ENCODE measurements around the gene ADI1.
"Not testable (repeated sequence)": the region's sequence is repeated elsewhere in the genome, so short reads cannot be mapped to it uniquely, and the experiment has no call there.

Gene ADI1

GRCh38 chr2:3529316-3530025 is 10.1 kb upstream of the ADI1 start:
- no peak for DNase-seq (ENCODE audit: low read depth)

GRCh38 chr2:3527886-3528785 is 8.8 kb upstream of the ADI1 start:
- no peak for DNase-seq (ENCODE audit: low read depth)

- no peak for DNase-seq (ENCODE audit: low read depth)
Observed at GRCh38 chr2:3526871-3527270, 7.5 kb upstream of the ADI1 start.

- no peak for DNase-seq (ENCODE audit: low read depth)
Observed at GRCh38 chr2:3523551-3524041, 4.3 kb upstream of the ADI1 start.

- no peak for DNase-seq (ENCODE audit: low read depth)
Observed at GRCh38 chr2:3522961-3523421, 3.7 kb upstream of the ADI1 start.

- DNase-seq (ENCODE audit: low read depth): no peak
Observed at GRCh38 chr2:3520591-3520990, 1.3 kb upstream of the ADI1 start.

GRCh38 chr2:3518496-3519254 is 656 bp downstream of the ADI1 start:
- DNase-seq (ENCODE audit: low read depth): peak; percentile 91

GRCh38 chr2:3517948-3518495 is 1.3 kb downstream of the ADI1 start:
- DNase-seq (ENCODE audit: low read depth): no peak

GRCh38 chr2:3516831-3517230 is 2.5 kb downstream of the ADI1 start:
- DNase-seq (ENCODE audit: low read depth): no peak

GRCh38 chr2:3515438-3515837 is 3.9 kb downstream of the ADI1 start:
- not testable (repeated sequence) for DNase-seq (ENCODE audit: low read depth)

- no peak for DNase-seq (ENCODE audit: low read depth)
Observed at GRCh38 chr2:3513026-3513810, 6.1 kb downstream of the ADI1 start.

GRCh38 chr2:3512086-3512485 is 7.2 kb downstream of the ADI1 start:
- no peak for DNase-seq (ENCODE audit: low read depth)

- DNase-seq (ENCODE audit: low read depth): no peak
Observed at GRCh38 chr2:3505771-3506170, 13.6 kb downstream of the ADI1 start.

GRCh38 chr2:3504741-3505140 is 14.6 kb downstream of the ADI1 start:
- DNase-seq (ENCODE audit: low read depth): no peak

GRCh38 chr2:3503483-3503882 is 15.8 kb downstream of the ADI1 start:
- no peak for DNase-seq (ENCODE audit: low read depth)

GRCh38 chr2:3503046-3503445 is 16.3 kb downstream of the ADI1 start:
- no peak for DNase-seq (ENCODE audit: low read depth)

- DNase-seq (ENCODE audit: low read depth): no peak
Observed at GRCh38 chr2:3500326-3500899, 18.9 kb downstream of the ADI1 start.

- no peak for DNase-seq (ENCODE audit: low read depth)
Observed at GRCh38 chr2:3498783-3499394, 20.4 kb downstream of the ADI1 start.

GRCh38 chr2:3496708-3497080 is 22.6 kb downstream of the ADI1 start:
- not testable (repeated sequence) for DNase-seq (ENCODE audit: low read depth)

GRCh38 chr2:3494984-3495666 is 24.2 kb downstream of the ADI1 start:
- no peak for DNase-seq (ENCODE audit: low read depth)
